Chondrocyte (in vitro differentiated cells): ENCODE measurements around the gene NEURL2. TPM values are rescaled to one million over a fixed set of nuclear protein-coding genes. Genes with fewer than 3 reads are reported as not detected.

Source experiments
- DNase-seq: peaks from one replicate; pipeline ENCODE4 v3.0.0; 2021; ENCODE audit warnings: mixed read lengths, low spot score
- H3K27ac Mint-ChIP-seq: one replicate; pipeline ENCODE4 v1.8.0; 2021; ENCODE audit warnings: mild to moderate bottlenecking, moderate library complexity, mixed read lengths; ENCODE audit not compliant: unreplicated experiment
- H3K27me3 Mint-ChIP-seq: 2 replicates; pipeline ENCODE4 v1.8.0; 2021; ENCODE audit warnings: low read depth, mixed read lengths
- H3K36me3 Mint-ChIP-seq: 2 replicates; pipeline ENCODE4 v1.8.0; 2021; ENCODE audit warnings: low read depth, mixed read lengths
- H3K4me1 Mint-ChIP-seq: 2 replicates; pipeline ENCODE4 v1.8.0; 2021; ENCODE audit warnings: low read depth, mild to moderate bottlenecking, mixed read lengths
- H3K4me3 Mint-ChIP-seq: one replicate; pipeline ENCODE4 v1.8.0; 2021; ENCODE audit warnings: mild to moderate bottlenecking, moderate library complexity, mixed read lengths; ENCODE audit not compliant: unreplicated experiment
- H3K9me3 Mint-ChIP-seq: 2 replicates; pipeline ENCODE4 v1.8.0; 2021; ENCODE audit warnings: low read depth, mixed read lengths
- total RNA-seq: library from RNA; stranded (reverse); gene quantifications from 3 replicates; pipeline ENCODE4 v1.2.1, GENCODE V29; 2021
- TF ChIP-seq, protein P1 (sequence below): fragments of 200-600 bp; sonication (generic); IDR thresholded peaks from 2 replicates; pipeline ENCODE4 v1.5.0; 2021; ENCODE audit warnings: antibody characterized with exemption, mild to moderate bottlenecking, moderate library complexity

The NEURL2 gene
- total RNA-seq, 1 donor from 2014 or later, result 1.8 TPM

- TF ChIP-seq, protein P1, sequence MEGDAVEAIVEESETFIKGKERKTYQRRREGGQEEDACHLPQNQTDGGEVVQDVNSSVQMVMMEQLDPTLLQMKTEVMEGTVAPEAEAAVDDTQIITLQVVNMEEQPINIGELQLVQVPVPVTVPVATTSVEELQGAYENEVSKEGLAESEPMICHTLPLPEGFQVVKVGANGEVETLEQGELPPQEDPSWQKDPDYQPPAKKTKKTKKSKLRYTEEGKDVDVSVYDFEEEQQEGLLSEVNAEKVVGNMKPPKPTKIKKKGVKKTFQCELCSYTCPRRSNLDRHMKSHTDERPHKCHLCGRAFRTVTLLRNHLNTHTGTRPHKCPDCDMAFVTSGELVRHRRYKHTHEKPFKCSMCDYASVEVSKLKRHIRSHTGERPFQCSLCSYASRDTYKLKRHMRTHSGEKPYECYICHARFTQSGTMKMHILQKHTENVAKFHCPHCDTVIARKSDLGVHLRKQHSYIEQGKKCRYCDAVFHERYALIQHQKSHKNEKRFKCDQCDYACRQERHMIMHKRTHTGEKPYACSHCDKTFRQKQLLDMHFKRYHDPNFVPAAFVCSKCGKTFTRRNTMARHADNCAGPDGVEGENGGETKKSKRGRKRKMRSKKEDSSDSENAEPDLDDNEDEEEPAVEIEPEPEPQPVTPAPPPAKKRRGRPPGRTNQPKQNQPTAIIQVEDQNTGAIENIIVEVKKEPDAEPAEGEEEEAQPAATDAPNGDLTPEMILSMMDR, result no peak
- Mint-ChIP-seq H3K27me3 (no peaks in the 10 kb centered on the region), H3K4me3 (no peak overlapping the region), H3K27ac (no peak overlapping the region), H3K36me3 (no peaks in the 10 kb centered on the region), H3K4me1 (peaks cover 53% of the 10 kb centered on the region), H3K9me3 (no peaks in the 10 kb centered on the region)
- no peak for DNase-seq
Measured at GRCh38 chr20:45921337-45922189, 30.6 kb upstream of the NEURL2 start.

GRCh38 chr20:45920462-45921336 lies 29.7 kb upstream of the NEURL2 start:
- no peaks in the 10 kb centered on the region for H3K27me3 Mint-ChIP-seq
- H3K9me3 Mint-ChIP-seq, result no peaks in the 10 kb centered on the region
- no peak for DNase-seq

GRCh38 chr20:45919542-45920399 lies 28.8 kb upstream of the NEURL2 start:
- no peaks in the 10 kb centered on the region for H3K27me3 Mint-ChIP-seq
- no peak overlapping the region for H3K4me3 Mint-ChIP-seq
- DNase-seq, result no peak
- peak overlapping the region; percentile 95 for H3K27ac Mint-ChIP-seq
- peaks cover 46% of the 10 kb centered on the region for H3K4me1 Mint-ChIP-seq
- no peaks in the 10 kb centered on the region for H3K9me3 Mint-ChIP-seq
- no peaks in the 10 kb centered on the region for H3K36me3 Mint-ChIP-seq
- TF ChIP-seq, protein P1, result no peak

More at GRCh38 chr20:45920462-45921336, 29.7 kb upstream of the NEURL2 start:
- no peaks in the 10 kb centered on the region for H3K36me3 Mint-ChIP-seq
- peaks cover 53% of the 10 kb centered on the region for H3K4me1 Mint-ChIP-seq
- TF ChIP-seq, protein P1, result no peak
- peak overlapping the region; percentile 95 for H3K27ac Mint-ChIP-seq
- H3K4me3 Mint-ChIP-seq, result no peak overlapping the region

DNA sequence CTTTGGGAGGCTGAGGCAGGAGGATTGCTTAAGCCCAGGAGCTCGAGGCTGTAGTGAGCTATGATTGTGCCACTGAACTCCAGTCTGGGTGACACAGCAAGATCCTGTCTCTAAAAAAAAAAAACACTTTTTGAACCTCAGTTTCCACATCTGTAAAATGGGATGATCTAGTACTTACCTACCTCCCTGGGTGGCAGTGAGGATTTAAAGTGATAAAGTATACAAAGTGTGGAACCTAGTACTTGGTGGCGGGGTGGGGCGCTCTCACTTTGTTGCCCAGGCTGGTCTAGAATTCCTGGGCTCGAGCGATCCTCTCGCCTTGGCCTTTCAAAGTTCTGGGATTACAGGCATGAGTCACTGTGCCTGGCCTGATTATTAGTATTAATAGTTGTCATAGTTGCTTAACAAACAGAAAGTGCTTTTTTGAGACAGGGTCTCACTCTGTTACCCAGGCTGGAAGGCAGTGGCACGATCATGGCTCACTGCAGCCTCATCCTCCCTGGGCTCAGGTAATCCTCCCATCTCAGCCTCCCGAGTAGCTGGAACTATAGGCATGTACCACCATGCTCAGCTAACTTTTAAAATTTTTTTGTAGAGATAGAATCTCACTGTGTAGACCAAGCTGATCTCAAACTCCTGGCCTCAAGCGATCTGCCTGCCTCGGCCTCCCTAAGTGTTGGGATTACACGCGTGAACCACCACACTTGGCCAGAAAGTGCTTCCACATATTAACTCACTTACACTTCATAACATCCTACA lies 27.9 kb upstream of the NEURL2 start:
- Mint-ChIP-seq H3K27ac (peak overlapping the region; percentile 95), H3K27me3 (no peaks in the 10 kb centered on the region), H3K36me3 (no peaks in the 10 kb centered on the region), H3K4me1 (peaks cover 38% of the 10 kb centered on the region), H3K9me3 (no peaks in the 10 kb centered on the region), H3K4me3 (no peak overlapping the region)
- DNase-seq, result no peak
- TF ChIP-seq, protein P1, result no peak
